ENCODE results near the gene MAN1A1. TPM values are rescaled to one million over a fixed set of nuclear protein-coding genes. Genes with fewer than 3 reads are reported as not detected.
A peak's percentile ranks its signal among the peaks of the same experiment; 100 is the strongest.

MAN1A1 gene
- total and polyA plus RNA-seq, 10 donors: 6.0 to 148 (median 93.5) TPM

- H3K27ac ChIP-seq: no peak overlapping the region
- intact Hi-C loops (cut with DNase I; ENCODE audit: low total_unique reads): no loop called here
- DNase-seq: no peak
- TF ChIP-seq, protein P1, sequence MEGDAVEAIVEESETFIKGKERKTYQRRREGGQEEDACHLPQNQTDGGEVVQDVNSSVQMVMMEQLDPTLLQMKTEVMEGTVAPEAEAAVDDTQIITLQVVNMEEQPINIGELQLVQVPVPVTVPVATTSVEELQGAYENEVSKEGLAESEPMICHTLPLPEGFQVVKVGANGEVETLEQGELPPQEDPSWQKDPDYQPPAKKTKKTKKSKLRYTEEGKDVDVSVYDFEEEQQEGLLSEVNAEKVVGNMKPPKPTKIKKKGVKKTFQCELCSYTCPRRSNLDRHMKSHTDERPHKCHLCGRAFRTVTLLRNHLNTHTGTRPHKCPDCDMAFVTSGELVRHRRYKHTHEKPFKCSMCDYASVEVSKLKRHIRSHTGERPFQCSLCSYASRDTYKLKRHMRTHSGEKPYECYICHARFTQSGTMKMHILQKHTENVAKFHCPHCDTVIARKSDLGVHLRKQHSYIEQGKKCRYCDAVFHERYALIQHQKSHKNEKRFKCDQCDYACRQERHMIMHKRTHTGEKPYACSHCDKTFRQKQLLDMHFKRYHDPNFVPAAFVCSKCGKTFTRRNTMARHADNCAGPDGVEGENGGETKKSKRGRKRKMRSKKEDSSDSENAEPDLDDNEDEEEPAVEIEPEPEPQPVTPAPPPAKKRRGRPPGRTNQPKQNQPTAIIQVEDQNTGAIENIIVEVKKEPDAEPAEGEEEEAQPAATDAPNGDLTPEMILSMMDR (IDR thresholded peaks at IDR 0.05 in 8 of 11, conservative IDR thresholded peaks at IDR 0.05 in 3 of 11): peak in 10 of 11 experiments; percentile 18 to 57 (median 44)
- no peak for TF ChIP-seq POLR2A (IDR thresholded peaks at IDR 0.05)
- H3K27me3 ChIP-seq (replicated peaks in 1 of 7): no peaks in the 10 kb centered on the region
- WGBS, 5 donors: 85 to 91% (median 86%) methylated on average over 3 of the region's 3 CpGs
- no peak overlapping the region for H3K4me3 ChIP-seq
- H3K9me3 ChIP-seq: no peaks in the 10 kb centered on the region
- peaks cover 0 to 29% (median 0%) of the 10 kb centered on the region in 6 donors for H3K36me3 ChIP-seq
- H3K4me1 ChIP-seq: peaks cover 6 to 79% (median 42%) of the 10 kb centered on the region in 6 donors
Measured at GRCh38 chr6:119333707-119334295, 15.8 kb downstream of the MAN1A1 start.

DNA sequence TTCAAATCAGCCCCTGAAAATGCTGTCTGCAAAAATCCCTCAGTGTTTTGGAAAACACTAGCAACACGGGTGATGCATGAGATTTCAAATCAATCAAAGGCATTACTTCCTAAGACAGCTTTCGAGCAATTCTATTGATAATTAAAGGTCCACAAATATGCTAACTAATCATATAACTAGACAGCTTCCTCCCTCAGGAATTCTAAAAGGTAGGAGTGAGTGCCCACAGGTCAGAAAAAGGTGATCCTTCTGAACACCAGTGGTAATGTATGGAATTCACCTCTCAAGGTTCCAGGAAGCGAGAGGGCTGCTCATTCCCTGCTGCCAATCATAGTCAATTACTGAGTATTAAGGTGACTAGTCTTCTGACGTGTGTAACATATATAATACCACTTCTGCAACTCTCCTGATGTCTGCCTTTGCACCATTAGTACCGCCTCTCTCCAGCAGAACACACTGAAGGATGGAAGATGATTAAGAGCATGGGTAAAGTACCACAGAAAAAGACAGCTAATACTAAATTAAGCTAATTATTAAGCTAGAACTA is 16.4 kb downstream of the MAN1A1 start:
- Histone ChIP-seq H3K4me3 (no peak overlapping the region), H3K27me3 (replicated peaks in 1 of 7) (no peaks in the 10 kb centered on the region), H3K4me1 (peaks cover 6 to 77% (median 40%) of the 10 kb centered on the region in 6 donors), H3K9me3 (no peaks in the 10 kb centered on the region), H3K27ac (no peak overlapping the region), H3K36me3 (peaks cover 0 to 30% (median 0%) of the 10 kb centered on the region in 6 donors)
- TF ChIP-seq POLR2AphosphoS5 (IDR thresholded peaks at IDR 0.05) (no peak), POLR2A (IDR thresholded peaks at IDR 0.05) (no peak)
- TF ChIP-seq, protein P1 (IDR thresholded peaks at IDR 0.05 in 8 of 11, conservative IDR thresholded peaks at IDR 0.05 in 3 of 11): no peak
- WGBS, 5 donors: 92 to 95% (median 94%) methylated on average over 5 of the region's 5 CpGs
- intact Hi-C loops (cut with DNase I; ENCODE audit: low total_unique reads): no loop called here
- DNase-seq: no peak

DNA sequence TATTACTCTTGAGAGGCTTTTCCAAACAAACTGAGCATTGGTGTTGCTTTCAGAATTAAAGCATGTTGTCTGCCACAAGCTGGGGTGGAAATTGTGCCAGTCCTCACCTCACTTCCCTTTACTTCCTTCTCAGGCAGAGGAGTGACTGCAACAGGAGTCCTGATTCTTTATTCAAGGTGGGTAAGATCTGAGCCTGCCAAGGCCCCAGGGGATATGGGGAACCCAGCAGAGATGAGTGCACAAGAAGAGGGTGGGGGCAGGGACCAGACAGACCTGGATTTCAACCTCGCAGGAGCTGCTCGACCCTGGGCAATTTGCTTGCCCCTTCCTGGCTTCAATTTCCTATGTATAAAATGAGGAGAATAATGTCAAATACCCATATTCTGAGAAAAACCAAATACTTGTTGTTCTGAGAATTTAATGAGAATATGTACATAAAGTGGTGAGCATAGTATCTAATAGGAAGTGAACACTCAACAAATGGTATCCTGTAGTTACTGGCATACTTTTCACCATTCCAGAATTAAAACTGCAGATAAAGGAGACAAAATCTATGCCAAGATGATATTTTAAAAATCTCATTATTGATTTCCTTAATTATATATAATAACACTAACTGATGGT is 17.8 kb downstream of the MAN1A1 start:
- WGBS, 5 donors: 29 to 55% (median 32%) methylated on average over 2 of the region's 2 CpGs
- intact Hi-C loops (cut with DNase I; ENCODE audit: low total_unique reads): no loop called here

More for the DNA sequence above, 17.8 kb downstream of the MAN1A1 start:
- Histone ChIP-seq H3K27me3 (replicated peaks in 1 of 7) (no peaks in the 10 kb centered on the region), H3K36me3 (peaks cover 0 to 34% (median 0%) of the 10 kb centered on the region in 6 donors), H3K9me3 (no peaks in the 10 kb centered on the region), H3K27ac (peak overlapping the region in 1 of 8 donors; percentile 53), H3K4me3 (no peak overlapping the region), H3K4me1 (peaks cover 6 to 63% (median 33%) of the 10 kb centered on the region in 6 donors)
- TF ChIP-seq POLR2AphosphoS5 (IDR thresholded peaks at IDR 0.05) (no peak), POLR2A (IDR thresholded peaks at IDR 0.05) (no peak)
- TF ChIP-seq, protein P1 (IDR thresholded peaks at IDR 0.05 in 8 of 11, conservative IDR thresholded peaks at IDR 0.05 in 3 of 11): no peak
- no peak for DNase-seq

All from spleen (tissue), 11 donors.